ENCODE data around the gene EPHA4. TPM values are rescaled to one million over a fixed set of nuclear protein-coding genes. Genes with fewer than 3 reads are reported as not detected.

EPHA4 gene
- total RNA-seq, 3 donors from 2014 or later, result 21.4 to 36.8 (median 21.9) TPM

- ATAC-seq, result peak; percentile 78
- no peak for TF ChIP-seq CTCF (IDR thresholded peaks at IDR 0.05)
- no peaks in the 10 kb centered on the region for H3K4me1 ChIP-seq (ENCODE audit: low read depth)
- H3K9me3 ChIP-seq, result no peaks in the 10 kb centered on the region
- no peak for DNase-seq
- H3K4me3 ChIP-seq, result no peak overlapping the region
- intact Hi-C loops (cut with DNase I, micrococcal nuclease), result no loop called here
- H3K36me3 ChIP-seq (ENCODE audit: low read depth), result no peaks in the 10 kb centered on the region
These were observed 108.7 kb downstream of the EPHA4 start for GRCh38 chr2:221463241-221463896.

DNA sequence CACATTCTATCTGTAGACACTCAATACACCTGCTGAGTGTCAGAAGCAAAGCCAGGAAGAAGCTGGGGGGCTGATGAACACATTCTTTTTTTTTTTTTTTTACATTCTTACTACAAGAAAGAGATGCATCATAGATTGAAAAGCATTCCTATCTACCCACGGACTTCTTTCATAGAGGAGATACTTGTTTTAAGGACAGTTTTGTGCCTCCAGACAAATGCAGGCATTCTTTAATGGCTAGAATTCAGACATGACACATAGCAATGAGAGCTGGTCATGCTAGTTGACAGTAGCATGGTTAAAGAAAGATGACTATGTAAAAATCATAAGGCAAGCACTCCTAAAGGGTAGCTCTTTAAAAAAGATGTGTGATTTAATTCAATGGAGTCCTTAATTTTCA is 110.2 kb downstream of the EPHA4 start:
- Histone ChIP-seq H3K9me3 (no peaks in the 10 kb centered on the region), H3K4me3 (no peak overlapping the region), H3K36me3 (ENCODE audit: low read depth) (no peaks in the 10 kb centered on the region), H3K4me1 (ENCODE audit: low read depth) (no peaks in the 10 kb centered on the region)
- no peak for DNase-seq
- intact Hi-C loops (cut with DNase I, micrococcal nuclease), result no loop called here
- no peak for ATAC-seq
- no peak for TF ChIP-seq CTCF (IDR thresholded peaks at IDR 0.05)

DNA sequence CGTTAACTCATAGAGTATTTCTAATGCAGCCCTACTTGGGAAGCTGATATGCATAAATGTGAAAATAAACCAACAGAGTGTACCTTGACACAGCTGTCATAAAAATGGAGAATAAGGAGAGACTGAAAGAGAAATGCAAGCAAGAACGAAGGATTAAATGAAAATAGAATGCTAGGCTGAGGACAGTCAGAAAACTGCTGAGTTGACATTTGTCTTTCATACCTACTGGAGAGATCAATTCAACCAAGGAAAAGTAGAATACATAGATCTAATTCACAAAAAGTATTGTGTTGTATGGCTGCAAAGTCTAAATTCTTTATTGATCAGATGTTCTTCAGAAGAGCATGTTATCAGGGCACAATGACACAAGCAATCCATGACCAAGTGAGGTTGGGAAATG is 112.0 kb downstream of the EPHA4 start:
- Histone ChIP-seq H3K4me3 (no peak overlapping the region), H3K4me1 (ENCODE audit: low read depth) (no peaks in the 10 kb centered on the region), H3K36me3 (ENCODE audit: low read depth) (no peaks in the 10 kb centered on the region), H3K9me3 (no peaks in the 10 kb centered on the region)
- intact Hi-C loops (cut with DNase I, micrococcal nuclease), result no loop called here
- DNase-seq (no peak), ATAC-seq (no peak)
- TF ChIP-seq CTCF (IDR thresholded peaks at IDR 0.05), result no peak

DNA sequence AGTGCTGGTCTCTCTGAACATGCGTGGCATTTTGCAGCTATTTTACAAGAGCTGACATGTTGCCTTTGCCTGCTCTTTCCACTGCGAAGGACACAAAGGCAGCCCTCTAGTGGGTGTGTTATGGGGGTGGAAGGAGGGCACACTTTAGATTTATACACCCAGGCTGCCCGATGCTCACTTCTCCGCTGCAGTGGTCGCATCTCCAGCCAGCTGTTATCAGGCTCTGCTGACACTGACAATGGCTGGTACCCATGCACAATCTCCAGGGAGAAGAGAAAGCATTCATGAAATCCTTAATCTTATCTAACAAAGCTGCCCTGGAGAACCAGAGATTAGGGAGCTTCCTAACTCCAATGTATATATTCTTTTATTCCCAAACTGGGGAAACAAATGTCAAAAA is 113.5 kb downstream of the EPHA4 start:
- DNase-seq, result no peak
- ATAC-seq, result no peak
- H3K36me3 ChIP-seq (ENCODE audit: low read depth), result no peaks in the 10 kb centered on the region
- H3K9me3 ChIP-seq, result no peaks in the 10 kb centered on the region
- H3K4me1 ChIP-seq (ENCODE audit: low read depth), result no peaks in the 10 kb centered on the region
- TF ChIP-seq CTCF (IDR thresholded peaks at IDR 0.05), result no peak
- intact Hi-C loops (cut with DNase I, micrococcal nuclease), result no loop called here
- no peak overlapping the region for H3K4me3 ChIP-seq

DNA sequence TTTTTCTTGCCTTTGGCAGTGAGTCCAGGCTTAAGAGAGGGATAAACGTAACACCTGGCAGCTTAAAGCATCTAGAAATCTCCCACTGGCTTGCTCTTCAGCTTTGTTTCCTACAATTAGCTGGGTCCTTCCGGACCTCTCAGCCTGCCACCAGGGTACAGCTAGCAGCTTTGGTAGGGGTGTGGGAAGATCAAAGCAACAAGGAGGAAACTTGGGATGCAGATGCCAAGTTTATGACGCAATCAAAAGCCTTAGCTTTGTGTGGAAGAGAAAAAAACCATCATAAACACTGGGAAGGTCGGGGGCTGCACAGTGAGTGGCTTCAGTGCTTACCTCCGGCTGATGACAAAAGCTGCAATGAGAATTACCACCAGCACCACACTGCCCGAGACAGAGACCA is 116.9 kb downstream of the EPHA4 start:
- Histone ChIP-seq H3K9me3 (no peaks in the 10 kb centered on the region), H3K4me3 (no peak overlapping the region), H3K4me1 (ENCODE audit: low read depth) (no peaks in the 10 kb centered on the region), H3K36me3 (ENCODE audit: low read depth) (no peaks in the 10 kb centered on the region)
- DNase-seq (no peak), ATAC-seq (no peak)
- intact Hi-C loops (cut with DNase I, micrococcal nuclease), result no loop called here
- no peak for TF ChIP-seq CTCF (IDR thresholded peaks at IDR 0.05)

Measured in mucosa of descending colon (tissue), 3 donors.